Prostate gland (tissue), 2 donors: ENCODE measurements around the gene CAB39.

Source experiments
- CTCF ChIP-seq, 4 experiments: fragments of 200-600 bp in 2 of 4; fragments of 450-650 bp in 2 of 4; sonication (generic) in 2 of 4; IDR thresholded peaks; 1 replicate in 3 of 4; 2 replicates in 1 of 4; pipeline ENCODE4 v1.5.1; 2016 to 2019; ENCODE audit warnings: antibody characterized with exemption in 4 of 4, mild to moderate bottlenecking in 2 of 4, moderate library complexity in 2 of 4
- POLR2A ChIP-seq: fragments of 450-650 bp; IDR thresholded peaks from one replicate; pipeline ENCODE4 v1.6.1; 2016; ENCODE audit warnings: antibody characterized with exemption, mild to moderate bottlenecking

GRCh38 chr2:230842473-230842872 is 129.8 kb downstream of the CAB39 start:
- no peak for TF ChIP-seq POLR2A
- TF ChIP-seq CTCF (IDR thresholded peaks at IDR 0.05) = no peak
